WTC11 (cell line): Measurements from ENCODE around the gene HNRNPR. TPM values are rescaled to one million over a fixed set of nuclear protein-coding genes. Genes with fewer than 3 reads are reported as not detected.

Source experiments
- ATAC-seq: fragments of 200-7000 bp; cut with Tn5 transposase; 2 replicates; pipeline ENCODE4 v1.10.0; 2021; ENCODE audit warnings: mild to moderate bottlenecking, moderate library complexity
- CTCF ChIA-PET: fragments of 300-600 bp; sonication (Branson Sonifier 250); formaldehyde crosslinking; loops from one replicate; lab custom pipeline; 2021; ENCODE audit warnings: antibody characterized with exemption; lab: Charles Lee
- POLR2A ChIA-PET: fragments of 350-600 bp; sonication (Branson Sonifier 250); formaldehyde crosslinking; loops from one replicate; lab custom pipeline; 2021; ENCODE audit warnings: antibody characterized with exemption; lab: Charles Lee
- DNase-seq: peaks from one replicate; pipeline ENCODE4 v3.0.0; 2021; ENCODE audit warnings: low spot score
- H3K27ac Mint-ChIP-seq: 2 replicates; pipeline ENCODE4 v1.8.0; 2021; ENCODE audit warnings: mixed read lengths
- H3K27me3 Mint-ChIP-seq: 2 replicates; pipeline ENCODE4 v1.8.0; 2021; ENCODE audit warnings: low read depth, mild to moderate bottlenecking, moderate library complexity, mixed read lengths
- H3K36me3 Mint-ChIP-seq: 2 replicates; pipeline ENCODE4 v1.8.0; 2021; ENCODE audit warnings: mixed read lengths
- H3K4me1 Mint-ChIP-seq: 2 replicates; pipeline ENCODE4 v1.8.0; 2022; ENCODE audit warnings: mixed read lengths
- H3K4me3 Mint-ChIP-seq: 2 replicates; pipeline ENCODE4 v1.8.0; 2021; ENCODE audit warnings: mild to moderate bottlenecking, moderate library complexity, mixed read lengths
- H3K9me3 Mint-ChIP-seq: 2 replicates; pipeline ENCODE4 v1.8.0; 2021; ENCODE audit warnings: mixed read lengths
- AR ChIP-seq: fragments of 250-450 bp; sonication (Bioruptor Pico); IDR thresholded peaks from 2 replicates; pipeline ENCODE4 v1.9.0; 2021; ENCODE audit warnings: mild to moderate bottlenecking
- ATF3 ChIP-seq: sonication (generic); formaldehyde crosslinking; conservative IDR thresholded peaks from 2 replicates; pipeline ENCODE4 v1.8.1; 2022; ENCODE audit warnings: mild to moderate bottlenecking, missing genetic modification reagents
- ATF6 ChIP-seq: sonication (generic); formaldehyde crosslinking; IDR thresholded peaks from 2 replicates; pipeline ENCODE4 v1.8.1; 2023; ENCODE audit warnings: mild to moderate bottlenecking, missing genetic modification reagents
- CBFB ChIP-seq: sonication (generic); formaldehyde crosslinking; IDR thresholded peaks from 2 replicates; pipeline ENCODE4 v1.8.1; 2022; ENCODE audit warnings: mild to moderate bottlenecking, low read depth, missing genetic modification reagents
- ERG ChIP-seq: fragments of 250-450 bp; sonication (Bioruptor Pico); IDR thresholded peaks from 2 replicates; pipeline ENCODE4 v1.8.0; 2021; ENCODE audit warnings: mild to moderate bottlenecking
- ETV6 ChIP-seq: sonication (generic); formaldehyde crosslinking; IDR thresholded peaks from 2 replicates; pipeline ENCODE4 v1.8.1; 2022; ENCODE audit warnings: mild to moderate bottlenecking, missing genetic modification reagents
- FOXJ3 ChIP-seq: sonication (generic); formaldehyde crosslinking; IDR thresholded peaks from 2 replicates; pipeline ENCODE4 v1.9.0; 2021; ENCODE audit warnings: missing genetic modification reagents, mild to moderate bottlenecking, borderline replicate concordance
- GABPB1 ChIP-seq: sonication (generic); formaldehyde crosslinking; IDR thresholded peaks from 2 replicates; pipeline ENCODE4 v1.8.1; 2023; ENCODE audit warnings: mild to moderate bottlenecking, missing genetic modification reagents
- GRHL2 ChIP-seq: fragments of 250-450 bp; sonication (Bioruptor Pico); IDR thresholded peaks from 2 replicates; pipeline ENCODE4 v1.8.0; 2022; ENCODE audit warnings: mild to moderate bottlenecking, moderate library complexity; ENCODE audit not compliant: insufficient replicate concordance, severe bottlenecking
- HMGA2 ChIP-seq: fragments of 250-450 bp; sonication (Bioruptor Pico); IDR thresholded peaks from 2 replicates; pipeline ENCODE4 v1.4.0; 2021; ENCODE audit warnings: mild to moderate bottlenecking, moderate library complexity
- MXD4 ChIP-seq: fragments of 250-450 bp; sonication (Bioruptor Pico); IDR thresholded peaks from 2 replicates; pipeline ENCODE4 v1.8.0; 2021; ENCODE audit warnings: mild to moderate bottlenecking, moderate library complexity, borderline replicate concordance
- MYBL2 ChIP-seq: sonication (generic); formaldehyde crosslinking; IDR thresholded peaks from 2 replicates; pipeline ENCODE4 v1.8.1; 2023; ENCODE audit warnings: mild to moderate bottlenecking, moderate library complexity, missing genetic modification reagents
- NFE2L1 ChIP-seq: sonication (generic); formaldehyde crosslinking; IDR thresholded peaks from 2 replicates; pipeline ENCODE4 v1.8.1; 2023; ENCODE audit warnings: missing genetic modification reagents
- NR3C1 ChIP-seq: sonication (generic); formaldehyde crosslinking; conservative IDR thresholded peaks from 2 replicates; pipeline ENCODE4 v1.8.1; 2023; ENCODE audit warnings: low read depth, mild to moderate bottlenecking, missing genetic modification reagents
- PRDM15 ChIP-seq: sonication (generic); formaldehyde crosslinking; IDR thresholded peaks from 2 replicates; pipeline ENCODE4 v1.8.0; 2022; ENCODE audit warnings: missing genetic modification reagents
- SOX15 ChIP-seq: fragments of 250-450 bp; sonication (Bioruptor Pico); IDR thresholded peaks from 2 replicates; pipeline ENCODE4 v1.9.0; 2021; ENCODE audit warnings: mild to moderate bottlenecking
- TCF7 ChIP-seq: sonication (generic); formaldehyde crosslinking; IDR thresholded peaks from 2 replicates; pipeline ENCODE4 v1.8.0; 2022; ENCODE audit warnings: mild to moderate bottlenecking, low read depth, missing genetic modification reagents, moderate library complexity
- ZNF121 ChIP-seq: sonication (generic); formaldehyde crosslinking; IDR thresholded peaks from 2 replicates; pipeline ENCODE4 v1.8.0; 2023; ENCODE audit warnings: missing genetic modification reagents
- ZNF263 ChIP-seq: sonication (generic); formaldehyde crosslinking; IDR thresholded peaks from 2 replicates; pipeline ENCODE4 v1.8.1; 2022; ENCODE audit warnings: low read depth, mild to moderate bottlenecking, moderate library complexity, missing genetic modification reagents
- ZNF396 ChIP-seq: fragments of 250-450 bp; sonication (Bioruptor Pico); IDR thresholded peaks from 2 replicates; pipeline ENCODE4 v1.8.0; 2021; ENCODE audit warnings: mild to moderate bottlenecking, moderate library complexity, borderline replicate concordance
- ZNF416 ChIP-seq: fragments of 250-450 bp; sonication (Bioruptor Pico); IDR thresholded peaks from 2 replicates; pipeline ENCODE4 v1.9.0; 2021; ENCODE audit warnings: mild to moderate bottlenecking, inconsistent platforms
- ZNF423 ChIP-seq: fragments of 250-450 bp; sonication (Bioruptor Pico); IDR thresholded peaks from 2 replicates; pipeline ENCODE4 v2.1.2; 2022; ENCODE audit warnings: mild to moderate bottlenecking, moderate library complexity
- ZNF512 ChIP-seq: sonication (generic); formaldehyde crosslinking; IDR thresholded peaks from 2 replicates; pipeline ENCODE4 v1.8.1; 2022; ENCODE audit warnings: missing genetic modification reagents, borderline replicate concordance
- total RNA-seq: library from RNA; stranded (reverse); gene quantifications from 3 replicates; pipeline ENCODE4 v1.2.3, GENCODE V29; 2021

Gene HNRNPR
- total RNA-seq, 1 experiment from 2014 or later: 178 TPM

GRCh38 chr1:23286401-23286800, 57.7 kb downstream of the HNRNPR start (continued):
- TF ChIP-seq ZNF512 (CRISPR knock-in tag) (no peak), SOX15 (CRISPR knock-in tag) (no peak), ETV6 (no peak), NR3C1 (CRISPR knock-in tag) (no peak), HMGA2 (no peak), TCF7 (CRISPR knock-in tag) (no peak), ATF6 (CRISPR knock-in tag) (no peak), ZNF263 (CRISPR knock-in tag) (no peak), ERG (CRISPR knock-in tag) (no peak), MYBL2 (no peak), ZNF396 (CRISPR knock-in tag) (no peak), MXD4 (no peak), AR (CRISPR knock-in tag) (no peak)

GRCh38 chr1:23283667-23284602, 60.1 kb downstream of the HNRNPR start:
- ChIA-PET CTCF (no interaction called here), POLR2A (no interaction called here)
- peaks cover 45% of the 10 kb centered on the region for H3K36me3 Mint-ChIP-seq
- TF ChIP-seq ATF3: no peak
- peak; percentile 56; the same call in 1 of the 2 replicates for TF ChIP-seq ZNF121
- no peak overlapping the region for H3K4me3 Mint-ChIP-seq
- H3K27ac Mint-ChIP-seq: no peak overlapping the region
- no peaks in the 10 kb centered on the region for H3K4me1 Mint-ChIP-seq
- ATAC-seq: no peak
- DNase-seq: no peak
- H3K9me3 Mint-ChIP-seq: no peaks in the 10 kb centered on the region
- no peaks in the 10 kb centered on the region for H3K27me3 Mint-ChIP-seq

GRCh38 chr1:23282957-23283356, 61.1 kb downstream of the HNRNPR start:
- no peaks in the 10 kb centered on the region for H3K27me3 Mint-ChIP-seq
- CTCF ChIA-PET: no interaction called here
- H3K27ac Mint-ChIP-seq: peak overlapping the region; percentile 13; the same call in 1 of the 2 replicates
- POLR2A ChIA-PET: no interaction called here
- H3K4me1 Mint-ChIP-seq: no peaks in the 10 kb centered on the region
- ATAC-seq (no peak), DNase-seq (no peak)
- H3K9me3 Mint-ChIP-seq: no peaks in the 10 kb centered on the region
- H3K36me3 Mint-ChIP-seq: peaks cover 41% of the 10 kb centered on the region
- H3K4me3 Mint-ChIP-seq: no peak overlapping the region
- TF ChIP-seq ZNF423 (CRISPR knock-in tag) (no peak), PRDM15 (no peak), GRHL2 (CRISPR knock-in tag) (no peak), FOXJ3 (no peak), GABPB1 (no peak), NFE2L1 (no peak), CBFB (no peak), ZNF416 (CRISPR knock-in tag) (no peak)
